GM19025 (cell line): ENCODE results near the gene LAMTOR1.
"Not testable (repeated sequence)": the region's sequence is repeated elsewhere in the genome, so short reads cannot be mapped to it uniquely, and the experiment has no call there.

ENCODE experiments used
- ATAC-seq: cut with Tn5 transposase; IDR thresholded peaks from one replicate; pipeline ENCODE4 v1.9.1; 2021; ENCODE audit warnings: mild to moderate bottlenecking, low read depth, moderate library complexity; ENCODE audit not compliant: unreplicated experiment

LAMTOR1 gene

GRCh38 chr11:72102946-72103753 is at the start of gene LAMTOR1:
TSS of gene LAMTOR1 (minus strand) at chr11:72103297. CDS start at chr11:72103224, 73 bp downstream.
- peak; percentile 96 for ATAC-seq

GRCh38 chr11:72150882-72151281 is 47.8 kb upstream of the LAMTOR1 start:
- ATAC-seq: no peak

GRCh38 chr11:72146625-72147024 is 43.5 kb upstream of the LAMTOR1 start:
- no peak for ATAC-seq

- ATAC-seq: no peak
These were observed 41.9 kb upstream of the LAMTOR1 start for GRCh38 chr11:72144807-72145565.

- not testable (repeated sequence) for ATAC-seq
These were observed 39.4 kb upstream of the LAMTOR1 start for GRCh38 chr11:72142543-72142942.

GRCh38 chr11:72142086-72142485 is 39.0 kb upstream of the LAMTOR1 start:
- ATAC-seq: not testable (repeated sequence)

GRCh38 chr11:72141066-72141465 is 38.0 kb upstream of the LAMTOR1 start:
- ATAC-seq: no peak

GRCh38 chr11:72140661-72141060 is 37.6 kb upstream of the LAMTOR1 start:
- ATAC-seq: no peak

- ATAC-seq: no peak
These were observed 36.4 kb upstream of the LAMTOR1 start for GRCh38 chr11:72139500-72139899.

GRCh38 chr11:72138821-72139390 is 35.8 kb upstream of the LAMTOR1 start:
- ATAC-seq: no peak

- ATAC-seq: no peak
These were observed 33.7 kb upstream of the LAMTOR1 start for GRCh38 chr11:72136684-72137262.

GRCh38 chr11:72135891-72136683 is 33.0 kb upstream of the LAMTOR1 start:
- no peak for ATAC-seq

GRCh38 chr11:72135473-72135872 is 32.4 kb upstream of the LAMTOR1 start, which contains the start of gene FOLR3:
TSS of gene FOLR3 (plus strand) at chr11:72135725. CDS start at chr11:72135953, 228 bp downstream.
- not testable (repeated sequence) for ATAC-seq

GRCh38 chr11:72132646-72133045 is 29.5 kb upstream of the LAMTOR1 start:
- no peak for ATAC-seq

- ATAC-seq: no peak
These were observed 26.3 kb upstream of the LAMTOR1 start for GRCh38 chr11:72129381-72129780.

GRCh38 chr11:72127923-72128322 is 24.8 kb upstream of the LAMTOR1 start:
- ATAC-seq: no peak

- no peak for ATAC-seq
These were observed 22.9 kb upstream of the LAMTOR1 start for GRCh38 chr11:72125956-72126355.

GRCh38 chr11:72124046-72124445 is 20.9 kb upstream of the LAMTOR1 start:
- ATAC-seq: no peak

GRCh38 chr11:72123117-72123653 is 20.1 kb upstream of the LAMTOR1 start:
- no peak for ATAC-seq

GRCh38 chr11:72122607-72123006 is 19.5 kb upstream of the LAMTOR1 start:
- no peak for ATAC-seq
